A673 (cell line): Measurements from ENCODE around the gene HELZ2. TPM values are rescaled to one million over a fixed set of nuclear protein-coding genes. Genes with fewer than 3 reads are reported as not detected.

Experiments used
- BruUV-seq: library from RNA; stranded (reverse); fragments of 400-500 nt; replicated peaks from 2 replicates; lab custom pipeline; 2021; lab: Mats Ljungman, UMichigan
- CTCF ChIA-PET: fragments of 300-600 bp; sonication (Branson Sonifier 250); formaldehyde crosslinking; loops from one replicate; lab custom pipeline; 2022; ENCODE audit warnings: antibody characterized with exemption; lab: Charles Lee
- POLR2A ChIA-PET: fragments of 300-600 bp; sonication (Branson Sonifier 250); formaldehyde crosslinking; loops from one replicate; lab custom pipeline; 2022; ENCODE audit warnings: antibody characterized with exemption; ENCODE audit not compliant: low non-redundant PET; lab: Charles Lee
- DNase-seq: peaks from one replicate; pipeline ENCODE4 v3.0.0-alpha.2; 2015; ENCODE audit warnings: low spot score
- H3K27ac ChIP-seq: fragments of 200-600 bp; sonication (generic); 2 replicates; pipeline ENCODE4 v1.5.1; 2016; ENCODE audit warnings: mixed run types, low read depth, mild to moderate bottlenecking, mixed read lengths, antibody characterized with exemption, low read length; ENCODE audit not compliant: poor library complexity, severe bottlenecking
- H3K27me3 ChIP-seq: fragments of 200-600 bp; sonication (generic); replicated peaks from 2 replicates; pipeline ENCODE4 v1.6.1; 2017; ENCODE audit warnings: mixed run types, low read depth, mild to moderate bottlenecking, mixed read lengths, antibody characterized with exemption, low read length; ENCODE audit not compliant: insufficient read depth, poor library complexity
- H3K36me3 ChIP-seq: fragments of 200-600 bp; sonication (generic); 2 replicates; pipeline ENCODE4 v1.6.1; 2016; ENCODE audit warnings: mixed run types, mild to moderate bottlenecking, mixed read lengths, antibody characterized with exemption, low read length; ENCODE audit not compliant: insufficient read depth, poor library complexity, severe bottlenecking
- H3K4me1 ChIP-seq: fragments of 200-600 bp; sonication (generic); 2 replicates; pipeline ENCODE4 v1.6.1; 2017; ENCODE audit warnings: mixed run types, mild to moderate bottlenecking, mixed read lengths, antibody characterized with exemption, low read length; ENCODE audit not compliant: insufficient read depth, poor library complexity, severe bottlenecking
- H3K4me3 ChIP-seq: fragments of 200-600 bp; sonication (generic); 2 replicates; pipeline ENCODE4 v1.5.1; 2016; ENCODE audit warnings: low read depth, mixed run types, mild to moderate bottlenecking, mixed read lengths, low read length; ENCODE audit not compliant: poor library complexity, severe bottlenecking
- H3K9me3 ChIP-seq: fragments of 200-600 bp; sonication (generic); 2 replicates; pipeline ENCODE4 v1.6.1; 2016; ENCODE audit warnings: mixed run types, low read depth, mild to moderate bottlenecking, mixed read lengths, antibody characterized with exemption, low read length; ENCODE audit not compliant: poor library complexity, severe bottlenecking
- CTCF ChIP-seq: fragments of 300-800, 200-600 bp; sonication (generic); conservative IDR thresholded peaks from 2 replicates; pipeline ENCODE4 v1.5.1; 2017; ENCODE audit warnings: low read depth, mild to moderate bottlenecking, antibody characterized with exemption, low read length, moderate library complexity, mixed read lengths
- EZH2 ChIP-seq: fragments of 200-600 bp; sonication (generic); IDR thresholded peaks from 2 replicates; pipeline ENCODE4 v1.6.1; 2017; ENCODE audit warnings: borderline replicate concordance, low read depth, mild to moderate bottlenecking, mixed read lengths, antibody characterized with exemption, low read length; ENCODE audit not compliant: poor library complexity, severe bottlenecking
- intact Hi-C: fragments of 100-400 bp; cut with micrococcal nuclease; formaldehyde crosslinking; loops from one replicate; pipeline ENCODE4 v1.10.0; 2022; ENCODE audit not compliant: unreplicated experiment
- total RNA-seq: library from RNA; stranded (reverse); gene quantifications from 2 replicates; pipeline ENCODE4 v1.2.3, GENCODE V29; 2021

The HELZ2 gene
- total RNA-seq, 1 experiment from 2014 or later: 21.0 TPM

DNA sequence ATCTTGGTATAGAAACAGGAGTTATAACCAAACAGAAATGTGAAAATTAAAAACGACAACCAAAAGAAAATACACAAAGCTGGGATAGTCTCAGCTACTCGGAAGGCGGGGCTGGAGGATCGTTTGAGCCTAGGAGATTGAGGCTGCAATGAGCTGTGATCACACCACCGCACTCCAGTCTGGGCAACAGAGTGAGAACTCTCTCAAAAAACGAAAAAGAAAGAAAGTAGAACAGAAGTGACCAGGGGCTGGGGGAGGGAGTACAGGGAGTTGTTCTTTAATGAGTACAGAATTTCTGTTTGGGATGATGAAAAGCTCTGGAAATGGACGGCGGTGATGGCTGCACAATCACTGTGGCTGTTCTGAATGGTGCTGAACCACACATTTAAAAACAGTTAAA lies 47.0 kb upstream of the HELZ2 start:
- H3K27ac ChIP-seq: peak overlapping the region; percentile 19
- no peak overlapping the region for H3K4me3 ChIP-seq
- no peaks in the 10 kb centered on the region for H3K27me3 ChIP-seq
- peaks cover 2% of the 10 kb centered on the region for H3K36me3 ChIP-seq
- ChIA-PET POLR2A (no interaction called here), CTCF (no interaction called here)
- intact Hi-C loops: no loop called here
- no peak for DNase-seq
- H3K4me1 ChIP-seq: peaks cover 8% of the 10 kb centered on the region
- TF ChIP-seq CTCF (no peak), EZH2 (no peak)
- no TSS peak for BruUV-seq
- H3K9me3 ChIP-seq: no peaks in the 10 kb centered on the region

GRCh38 chr20:63619505-63619904 lies 45.5 kb upstream of the HELZ2 start:
- POLR2A ChIA-PET: no interaction called here
- Histone ChIP-seq H3K27me3 (no peaks in the 10 kb centered on the region), H3K4me1 (no peaks in the 10 kb centered on the region), H3K27ac (no peak overlapping the region), H3K9me3 (no peaks in the 10 kb centered on the region), H3K36me3 (peaks cover 2% of the 10 kb centered on the region), H3K4me3 (no peak overlapping the region)
- no peak for TF ChIP-seq EZH2
- TF ChIP-seq CTCF: no peak
- DNase-seq: no peak
- intact Hi-C loops: no loop called here
- BruUV-seq: no TSS peak
- CTCF ChIA-PET: no interaction called here

DNA sequence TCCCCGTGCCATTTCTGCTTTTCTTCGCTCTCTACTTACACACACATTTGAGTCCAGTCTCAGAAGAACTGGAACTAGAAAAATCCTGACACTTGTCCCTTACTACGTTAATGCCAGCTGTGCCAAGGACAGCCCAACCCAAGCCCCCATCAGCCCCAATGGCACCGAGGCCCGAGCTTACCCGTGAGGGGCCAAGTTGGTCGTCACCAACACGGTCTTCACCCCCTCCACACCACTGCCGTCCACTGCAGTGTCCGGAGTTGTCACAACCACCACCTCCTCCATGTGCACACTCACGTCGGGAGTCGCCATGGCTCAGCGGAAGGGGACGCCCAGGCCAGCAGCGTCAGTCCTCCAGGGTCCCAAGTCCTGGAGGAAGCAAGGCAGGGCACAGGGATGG lies 45.0 kb upstream of the HELZ2 start:
- Histone ChIP-seq H3K27ac (no peak overlapping the region), H3K27me3 (no peaks in the 10 kb centered on the region), H3K36me3 (peaks cover 2% of the 10 kb centered on the region), H3K4me1 (no peaks in the 10 kb centered on the region), H3K4me3 (no peak overlapping the region), H3K9me3 (no peaks in the 10 kb centered on the region)
- no peak for TF ChIP-seq EZH2
- TF ChIP-seq CTCF: no peak
- no peak for DNase-seq
- intact Hi-C loops: no loop called here
- ChIA-PET CTCF (no interaction called here), POLR2A (no interaction called here)
- BruUV-seq: no TSS peak
